Gastroesophageal sphincter (tissue), 3 donors: ENCODE results near the gene FLVCR1.

Experiments used
- CTCF ChIP-seq, 4 experiments: fragments of 200-600 bp in 2 of 4; fragments of 450-650 bp in 2 of 4; sonication (generic) in 1 of 4; IDR thresholded peaks; one replicate each; pipeline ENCODE4 v1.5.1; 2017 to 2019; ENCODE audit warnings: antibody characterized with exemption in 4 of 4, mild to moderate bottlenecking in 2 of 4, moderate library complexity in 2 of 4
- POLR2A ChIP-seq, 2 donors: fragments of 450-650 bp; IDR thresholded peaks; one replicate each; pipeline ENCODE4 v1.6.1; 2017; ENCODE audit warnings: antibody characterized with exemption in 2 of 2, mild to moderate bottlenecking in 2 of 2, moderate library complexity in 1 of 2

GRCh38 chr1:212899845-212900244 is 41.8 kb downstream of the FLVCR1 start:
- no peak for TF ChIP-seq POLR2A (IDR thresholded peaks at IDR 0.05)
- no peak for TF ChIP-seq CTCF (IDR thresholded peaks at IDR 0.05)
